Cardiac septum (tissue), 1 donor: ENCODE measurements around the gene PRKG1. TPM values are rescaled to one million over a fixed set of nuclear protein-coding genes. Genes with fewer than 3 reads are reported as not detected.

Experiments
- DNase-seq: peaks from one replicate; pipeline ENCODE4 v3.0.0-alpha.2; 2020; ENCODE audit warnings: low spot score
- intact Hi-C: fragments of 100-400 bp; cut with DNase I; formaldehyde crosslinking; loops from one replicate; pipeline ENCODE4 v1.14.0; 2022
- total RNA-seq: library from RNA; stranded (reverse); fragmentation: NEBNext Ultra II Directional; extraction: Animal tissue kit (Norgen Biotek cat#: 25700); gene quantifications from one replicate; pipeline ENCODE4 v1.2.1, GENCODE V29; 2021
- donor health status: DM: no; HTN: no; CAD: no.

Gene PRKG1
- total RNA-seq, 1 donor from 2014 or later = 35.6 TPM

- no peak for DNase-seq
- intact Hi-C loops = no loop called here
Measured at GRCh38 chr10:51852297-51852696, 778.0 kb downstream of the PRKG1 start.

GRCh38 chr10:51857305-51857704 is 783.0 kb downstream of the PRKG1 start:
- intact Hi-C loops = no loop called here
- no peak for DNase-seq

GRCh38 chr10:51860257-51860656 is 786.0 kb downstream of the PRKG1 start:
- intact Hi-C loops = no loop called here
- no peak for DNase-seq

- DNase-seq = no peak
- intact Hi-C loops = no loop called here
Measured at GRCh38 chr10:51861051-51861450, 786.8 kb downstream of the PRKG1 start.

GRCh38 chr10:51861731-51862130 is 787.4 kb downstream of the PRKG1 start:
- intact Hi-C loops = no loop called here
- no peak for DNase-seq

GRCh38 chr10:51862149-51862548 is 787.9 kb downstream of the PRKG1 start:
- intact Hi-C loops = no loop called here
- no peak for DNase-seq

GRCh38 chr10:51867956-51868355 is 793.7 kb downstream of the PRKG1 start:
- DNase-seq = no peak
- intact Hi-C loops = no loop called here

- no peak for DNase-seq
- intact Hi-C loops = no loop called here
Measured at GRCh38 chr10:51874131-51874530, 799.8 kb downstream of the PRKG1 start.

GRCh38 chr10:51875610-51876009 is 801.3 kb downstream of the PRKG1 start:
- intact Hi-C loops = no loop called here
- DNase-seq = no peak

GRCh38 chr10:51876503-51876902 is 802.2 kb downstream of the PRKG1 start:
- no peak for DNase-seq
- intact Hi-C loops = no loop called here

GRCh38 chr10:51876979-51877378 is 802.7 kb downstream of the PRKG1 start:
- DNase-seq = no peak
- intact Hi-C loops = no loop called here

- DNase-seq = no peak
- intact Hi-C loops = no loop called here
Measured at GRCh38 chr10:51877636-51878035, 803.3 kb downstream of the PRKG1 start.

- no peak for DNase-seq
- intact Hi-C loops = no loop called here
Measured at GRCh38 chr10:51878695-51879094, 804.4 kb downstream of the PRKG1 start.

GRCh38 chr10:51879238-51879637 is 805.0 kb downstream of the PRKG1 start:
- DNase-seq = no peak
- intact Hi-C loops = no loop called here

GRCh38 chr10:51881213-51881612 is 806.9 kb downstream of the PRKG1 start:
- intact Hi-C loops = loop anchor here (10.0 kb wide), 1 partner anchor 176 kb away; no protein-coding TSS in a partner anchor
- DNase-seq = no peak

GRCh38 chr10:51886438-51887068 is 812.3 kb downstream of the PRKG1 start:
- no peak for DNase-seq
- intact Hi-C loops = loop anchor here (10.0 kb wide), 1 partner anchor 182 kb away; no protein-coding TSS in a partner anchor

- intact Hi-C loops = loop anchor here (10.0 kb wide), 1 partner anchor 183 kb away; no protein-coding TSS in a partner anchor
- no peak for DNase-seq
Measured at GRCh38 chr10:51888263-51888662, 814.0 kb downstream of the PRKG1 start.

GRCh38 chr10:51892313-51892712 is 818.0 kb downstream of the PRKG1 start:
- no peak for DNase-seq
- intact Hi-C loops = no loop called here

GRCh38 chr10:51892965-51893658 is 818.8 kb downstream of the PRKG1 start:
- DNase-seq = no peak
- intact Hi-C loops = no loop called here

GRCh38 chr10:51894771-51895578 is 820.7 kb downstream of the PRKG1 start:
- DNase-seq = no peak
- intact Hi-C loops = no loop called here
